ENCODE results near the gene TAF13. TPM values are rescaled to one million over a fixed set of nuclear protein-coding genes. Genes with fewer than 3 reads are reported as not detected.
"Not testable (repeated sequence)": the region's sequence is repeated elsewhere in the genome, so short reads cannot be mapped to it uniquely, and the experiment has no call there.

TAF13 gene
- total RNA-seq, 1 donor, result 117 TPM

GRCh38 chr1:109069294-109069693 lies 6.5 kb downstream of the TAF13 start:
- H3K4me3 ChIP-seq (ENCODE audit: low read depth, low read length), result no peak overlapping the region
- no peak for TF ChIP-seq CTCF (IDR thresholded peaks at IDR 0.05; ENCODE audit: insufficient read depth, low read depth, low read length)
- DNase-seq (ENCODE audit: low read depth), result no peak

GRCh38 chr1:109067883-109068282 lies 7.9 kb downstream of the TAF13 start:
- H3K4me3 ChIP-seq (ENCODE audit: low read depth, low read length), result no peak overlapping the region
- no peak for DNase-seq (ENCODE audit: low read depth)
- no peak for TF ChIP-seq CTCF (IDR thresholded peaks at IDR 0.05; ENCODE audit: insufficient read depth, low read depth, low read length)

GRCh38 chr1:109065137-109065536 lies 10.7 kb downstream of the TAF13 start:
- H3K4me3 ChIP-seq (ENCODE audit: low read depth, low read length), result no peak overlapping the region
- no peak for TF ChIP-seq CTCF (IDR thresholded peaks at IDR 0.05; ENCODE audit: insufficient read depth, low read depth, low read length)
- DNase-seq (ENCODE audit: low read depth), result no peak

GRCh38 chr1:109061183-109061582 lies 14.6 kb downstream of the TAF13 start:
- DNase-seq (ENCODE audit: low read depth), result no peak
- no peak overlapping the region for H3K4me3 ChIP-seq (ENCODE audit: low read depth, low read length)
- no peak for TF ChIP-seq CTCF (IDR thresholded peaks at IDR 0.05; ENCODE audit: insufficient read depth, low read depth, low read length)

GRCh38 chr1:109060707-109061106 lies 15.1 kb downstream of the TAF13 start:
- no peak overlapping the region for H3K4me3 ChIP-seq (ENCODE audit: low read depth, low read length)
- no peak for DNase-seq (ENCODE audit: low read depth)
- no peak for TF ChIP-seq CTCF (IDR thresholded peaks at IDR 0.05; ENCODE audit: insufficient read depth, low read depth, low read length)

GRCh38 chr1:109059026-109059425 lies 16.8 kb downstream of the TAF13 start:
- H3K4me3 ChIP-seq (ENCODE audit: low read depth, low read length), result no peak overlapping the region
- no peak for TF ChIP-seq CTCF (IDR thresholded peaks at IDR 0.05; ENCODE audit: insufficient read depth, low read depth, low read length)
- no peak for DNase-seq (ENCODE audit: low read depth)

- no peak for TF ChIP-seq CTCF (IDR thresholded peaks at IDR 0.05; ENCODE audit: insufficient read depth, low read depth, low read length)
- no peak overlapping the region for H3K4me3 ChIP-seq (ENCODE audit: low read depth, low read length)
- no peak for DNase-seq (ENCODE audit: low read depth)
Observed at GRCh38 chr1:109056064-109056463, 19.7 kb downstream of the TAF13 start.

GRCh38 chr1:109052145-109052544 lies 23.7 kb downstream of the TAF13 start:
- not testable (repeated sequence) for DNase-seq (ENCODE audit: low read depth); H3K4me3 ChIP-seq (ENCODE audit: low read depth, low read length)

Measured in fibroblast of villous mesenchyme (primary cell).